Stimulated activated CD8-positive, alpha-beta memory T cell treated with anti-CD3 and anti-CD28 coated beads, Interleukin-2, amount 100 ng/mL, for 48 hours (primary cell): ENCODE results near the gene TPRN.

Experiments
- DNase-seq, 2 donors: peaks; one replicate each; pipeline ENCODE4 v3.0.0-alpha.2; 2020; ENCODE audit warnings: low read depth in 2 of 2

The TPRN gene

DNA sequence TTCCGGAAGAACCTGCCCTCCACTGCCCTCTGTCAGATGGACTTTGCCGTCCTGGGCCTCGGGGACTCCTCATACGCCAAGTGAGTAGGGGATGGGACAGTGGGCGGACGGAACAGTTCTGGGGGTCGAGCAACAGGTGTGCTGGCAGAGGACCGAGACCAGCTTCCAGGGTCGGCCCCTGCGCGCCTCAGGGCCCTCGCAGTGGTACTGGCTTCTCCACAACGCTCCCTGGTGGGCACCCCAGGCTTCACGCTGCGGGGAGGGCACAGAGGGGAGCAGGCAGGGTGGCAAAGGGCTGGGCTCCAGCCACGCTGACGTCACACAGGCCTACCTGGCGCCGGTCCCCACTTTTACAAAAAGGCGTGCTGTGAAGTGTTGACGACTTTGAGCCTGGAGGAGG lies 12.0 kb upstream of the TPRN start:
- no peak for DNase-seq

DNA sequence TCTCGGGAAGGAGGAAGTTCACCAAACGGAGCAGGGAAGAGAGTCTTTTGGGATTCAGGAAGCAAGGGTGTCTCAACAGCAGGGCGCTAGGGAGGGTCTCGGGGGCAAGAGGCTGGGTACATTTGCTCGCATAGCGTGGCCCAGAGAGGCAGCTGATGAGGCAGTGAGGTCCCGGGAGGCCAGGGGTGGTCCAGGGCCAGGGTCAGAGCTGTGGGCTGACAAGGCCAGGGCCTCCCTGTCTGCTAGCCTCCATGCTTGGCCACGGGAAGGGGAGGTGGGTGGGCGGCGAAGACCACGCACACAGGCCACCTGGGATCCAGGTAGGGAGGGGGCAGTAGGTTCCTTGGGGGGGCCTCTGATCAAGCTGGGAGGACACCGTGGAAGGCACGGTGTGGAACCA lies 11.0 kb upstream of the TPRN start:
- no peak for DNase-seq

DNA sequence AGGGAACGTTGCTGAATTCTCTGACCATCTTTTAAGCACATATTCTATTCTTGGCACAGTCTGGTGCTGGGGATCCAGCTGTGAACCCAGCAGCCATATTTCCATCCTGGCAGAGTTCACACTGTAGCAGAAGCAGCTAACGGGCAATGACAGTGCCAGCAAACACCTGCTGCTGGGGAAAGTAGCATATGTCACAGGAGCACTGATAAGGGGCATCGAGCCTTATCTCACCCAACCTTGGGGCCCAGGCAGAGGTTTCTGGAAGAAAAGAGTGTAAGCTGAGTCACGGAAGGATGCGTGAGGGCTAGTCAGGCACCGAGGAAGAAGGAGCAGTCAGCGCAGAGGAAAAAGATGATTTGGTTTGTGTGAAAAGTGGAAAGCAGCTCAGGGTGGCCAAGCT lies 6.1 kb upstream of the TPRN start:
- DNase-seq, result no peak

- peak; percentile 93 to 94 for DNase-seq
Observed at GRCh38 chr9:137205126-137206069, 4.9 kb upstream of the TPRN start, which contains the start of the genes NDOR1 and TMEM203. NDOR1 (plus strand) TSS chr9:137205700; CDS start chr9:137205778, 78 bp downstream. TMEM203 (minus strand) TSS chr9:137205648; CDS start chr9:137205414, 234 bp downstream.

DNA sequence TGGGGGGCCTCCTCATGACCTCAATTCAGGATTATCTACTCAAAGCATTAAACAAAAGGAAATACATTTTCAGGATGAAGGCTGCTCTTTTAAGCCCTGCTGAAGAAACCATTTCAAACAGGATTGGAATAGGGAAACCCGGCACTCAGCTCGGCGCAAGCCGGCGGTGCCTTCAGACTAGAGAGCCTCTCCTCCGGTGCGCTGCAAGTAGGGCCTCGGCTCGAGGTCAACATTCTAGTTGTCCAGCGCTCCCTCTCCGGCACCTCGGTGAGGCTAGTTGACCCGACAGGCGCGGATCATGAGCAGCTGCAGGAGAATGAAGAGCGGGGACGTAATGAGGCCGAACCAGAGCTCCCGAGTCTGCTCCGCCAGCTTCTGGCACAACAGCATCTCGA lies 4.2 kb upstream of the TPRN start:
- DNase-seq, result no peak

GRCh38 chr9:137202966-137203365 lies 2.4 kb upstream of the TPRN start:
- DNase-seq, result no peak

DNA sequence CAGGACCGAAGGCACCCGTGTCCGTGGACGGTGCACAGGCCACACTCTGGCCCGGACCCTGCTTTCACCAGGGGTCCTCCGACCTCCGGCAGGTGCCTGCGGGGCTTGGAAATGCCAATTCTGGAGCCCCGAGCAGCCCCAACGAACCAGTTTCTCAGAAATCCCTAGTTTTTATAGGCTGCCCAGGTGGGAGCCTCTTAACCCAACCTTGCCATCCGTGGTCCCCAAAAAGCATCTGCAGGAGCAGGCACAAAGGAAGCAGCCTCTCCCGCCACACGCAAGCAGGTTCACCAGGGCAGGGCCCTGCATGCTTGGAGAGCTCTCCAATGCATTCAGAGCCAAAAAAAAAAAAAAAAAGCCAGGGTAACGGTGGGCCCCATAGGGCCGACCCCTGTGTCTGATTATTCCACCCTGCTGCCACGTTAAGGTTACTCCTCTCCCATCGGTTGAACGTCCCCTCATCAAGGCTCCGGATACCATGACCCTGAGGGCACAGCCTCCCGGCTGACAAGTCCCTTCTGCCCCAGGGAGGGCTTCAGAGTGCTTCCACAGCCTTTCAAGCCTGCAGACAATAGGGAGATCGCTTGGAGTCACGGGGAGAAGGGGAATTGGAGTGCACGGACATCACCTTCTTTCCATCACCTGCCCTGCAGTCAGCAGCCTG lies 796 bp upstream of the TPRN start:
- DNase-seq, result no peak

DNA sequence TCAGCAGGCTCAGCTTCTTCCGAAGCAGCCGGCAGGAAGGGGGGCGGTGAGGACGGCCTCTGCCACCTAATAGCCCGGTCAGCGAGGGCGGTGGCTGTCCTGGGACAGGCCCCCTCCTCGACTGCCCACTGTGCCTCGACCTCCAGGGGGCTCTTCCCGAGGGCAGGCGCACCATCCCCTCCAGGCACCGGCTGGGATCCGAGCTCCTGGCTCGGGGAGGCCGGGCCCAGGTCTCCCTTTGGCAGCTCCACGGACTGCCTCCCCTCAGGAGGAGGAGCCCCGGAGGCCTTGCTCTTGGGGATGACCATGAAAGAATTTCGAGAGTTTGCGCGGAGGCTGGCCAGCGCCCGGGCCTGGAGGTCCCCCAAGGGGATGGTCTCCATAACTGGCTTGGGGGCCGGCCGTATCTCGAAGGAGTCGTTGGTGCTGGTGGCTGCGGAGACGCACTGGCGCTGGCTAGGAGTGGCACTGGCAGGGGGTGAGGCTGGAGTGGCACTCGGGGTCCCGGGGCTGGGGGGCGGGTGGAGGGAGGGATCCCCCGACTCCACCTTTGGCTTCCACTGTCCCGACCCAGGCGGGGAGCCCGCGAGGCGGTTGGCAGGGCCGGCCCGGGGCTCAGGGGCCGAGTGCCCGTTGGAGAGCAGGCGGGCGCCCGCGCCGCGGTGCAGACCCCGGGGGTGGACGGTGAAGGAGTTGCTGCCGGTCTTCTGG lies 975 bp downstream of the TPRN start:
- DNase-seq, result no peak

DNA sequence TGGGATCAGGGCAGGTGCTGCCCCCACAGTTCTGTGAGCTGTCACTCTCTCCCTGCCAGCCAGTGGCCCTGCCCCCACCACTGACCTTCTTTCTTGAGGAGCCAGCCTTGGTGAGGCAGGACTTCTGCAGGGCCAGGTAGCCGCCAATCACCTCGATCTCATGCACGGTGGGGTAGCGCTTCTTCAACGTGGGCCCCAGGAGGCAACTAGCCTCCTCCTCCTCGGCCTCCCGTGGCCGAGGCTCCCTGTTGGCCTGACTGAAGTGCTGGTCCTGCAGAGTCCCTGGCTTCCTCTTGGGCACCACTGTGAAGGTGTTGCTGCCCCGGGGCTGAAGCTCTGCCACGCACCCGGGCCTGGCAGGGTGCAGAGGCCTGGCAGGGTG lies 1.6 kb downstream of the TPRN start:
- DNase-seq, result no peak

GRCh38 chr9:137198051-137198901 lies 2.3 kb downstream of the TPRN start:
- no peak for DNase-seq

GRCh38 chr9:137195525-137196220 lies 4.9 kb downstream of the TPRN start:
- no peak for DNase-seq

- no peak for DNase-seq
Observed at GRCh38 chr9:137194909-137195308, 5.6 kb downstream of the TPRN start.

- no peak for DNase-seq
Observed at GRCh38 chr9:137194388-137194787, 6.2 kb downstream of the TPRN start.

DNA sequence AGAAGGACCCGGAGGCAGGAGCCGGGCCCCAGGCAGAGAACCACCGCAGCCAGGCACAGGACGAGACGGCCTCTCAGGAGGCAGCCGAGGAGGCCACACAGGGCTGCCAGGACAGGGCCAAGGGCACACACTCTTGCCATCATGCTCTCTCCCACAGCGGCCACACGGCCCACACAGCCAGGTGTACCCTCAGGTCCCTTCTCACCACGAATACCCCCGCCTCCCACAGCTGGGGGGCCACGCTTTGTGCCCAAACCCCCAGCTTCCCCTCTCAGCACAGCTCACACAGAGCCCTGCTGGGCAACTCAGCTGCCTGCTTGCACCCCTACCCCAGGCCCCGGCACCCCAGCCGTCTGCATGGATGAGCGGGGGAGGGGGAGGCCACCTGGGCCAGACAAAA lies 6.8 kb downstream of the TPRN start:
- DNase-seq, result no peak

DNA sequence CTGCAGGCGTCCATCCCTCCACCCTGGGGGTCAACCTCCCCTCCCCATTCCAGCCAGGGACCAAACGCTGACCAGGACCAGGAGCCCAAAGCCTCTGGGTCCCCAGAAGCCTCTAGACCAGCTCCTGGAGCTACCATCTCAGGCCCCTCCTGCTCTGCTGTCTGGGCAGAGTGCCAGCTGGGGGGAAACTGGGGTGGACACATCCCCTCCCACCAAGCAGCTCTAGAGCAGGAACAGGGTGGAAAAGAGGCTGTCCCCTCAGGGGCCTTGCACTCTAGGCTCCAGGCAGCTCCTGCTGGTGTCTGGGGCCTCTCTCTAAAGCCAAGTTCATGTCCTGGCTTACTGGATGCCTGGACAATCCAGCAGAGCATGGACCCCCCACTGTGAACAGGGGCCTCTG lies 7.7 kb downstream of the TPRN start:
- DNase-seq, result no peak

- no peak for DNase-seq
Observed at GRCh38 chr9:137192448-137192780, 8.1 kb downstream of the TPRN start.

GRCh38 chr9:137191691-137192447 lies 8.7 kb downstream of the TPRN start:
- DNase-seq, result no peak

GRCh38 chr9:137191245-137191644 lies 9.3 kb downstream of the TPRN start:
- no peak for DNase-seq

GRCh38 chr9:137190315-137190856 lies 10.2 kb downstream of the TPRN start:
- no peak for DNase-seq
